ENCODE results near the gene ATP11B.

DNA sequence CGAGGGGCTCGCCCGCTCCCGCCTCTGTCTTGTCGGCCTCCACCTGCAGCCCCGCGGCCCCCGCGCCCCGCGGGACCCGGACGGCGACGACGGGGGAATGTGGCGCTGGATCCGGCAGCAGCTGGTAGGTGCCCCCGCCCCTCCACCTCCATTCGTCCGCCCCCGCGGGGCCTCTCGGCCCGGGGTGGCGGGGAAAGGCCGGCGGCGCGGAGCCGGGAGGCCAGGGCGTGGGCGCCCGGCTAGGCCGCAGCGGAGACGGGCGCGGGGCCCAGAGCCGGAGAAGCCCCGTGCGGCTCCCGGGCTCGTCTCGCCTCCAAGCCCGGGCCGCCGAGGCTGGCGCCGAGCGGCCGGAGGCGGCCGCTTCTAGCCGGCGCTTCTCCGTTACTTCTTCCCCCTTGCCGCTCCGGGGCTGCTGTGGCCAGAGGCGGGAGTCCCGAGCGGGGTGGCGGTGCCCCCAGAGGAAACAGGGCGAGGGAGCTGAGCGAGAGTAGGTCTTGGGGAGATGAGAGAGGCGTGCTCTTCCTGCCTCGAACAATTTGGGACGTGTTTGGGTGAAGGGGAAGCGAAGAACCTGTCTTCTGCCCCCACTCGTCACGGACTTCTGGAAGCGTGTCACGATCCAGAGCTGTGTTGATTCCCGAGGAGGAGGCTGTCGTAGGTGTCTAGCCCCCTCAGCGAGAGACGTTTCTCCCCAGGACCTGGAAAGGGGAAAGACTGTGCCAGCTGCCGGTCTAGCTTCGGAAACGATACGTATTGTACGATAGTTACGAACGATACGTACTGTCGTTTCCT lies 555 bp downstream of the ATP11B start:
- TF ChIP-seq, protein P1, sequence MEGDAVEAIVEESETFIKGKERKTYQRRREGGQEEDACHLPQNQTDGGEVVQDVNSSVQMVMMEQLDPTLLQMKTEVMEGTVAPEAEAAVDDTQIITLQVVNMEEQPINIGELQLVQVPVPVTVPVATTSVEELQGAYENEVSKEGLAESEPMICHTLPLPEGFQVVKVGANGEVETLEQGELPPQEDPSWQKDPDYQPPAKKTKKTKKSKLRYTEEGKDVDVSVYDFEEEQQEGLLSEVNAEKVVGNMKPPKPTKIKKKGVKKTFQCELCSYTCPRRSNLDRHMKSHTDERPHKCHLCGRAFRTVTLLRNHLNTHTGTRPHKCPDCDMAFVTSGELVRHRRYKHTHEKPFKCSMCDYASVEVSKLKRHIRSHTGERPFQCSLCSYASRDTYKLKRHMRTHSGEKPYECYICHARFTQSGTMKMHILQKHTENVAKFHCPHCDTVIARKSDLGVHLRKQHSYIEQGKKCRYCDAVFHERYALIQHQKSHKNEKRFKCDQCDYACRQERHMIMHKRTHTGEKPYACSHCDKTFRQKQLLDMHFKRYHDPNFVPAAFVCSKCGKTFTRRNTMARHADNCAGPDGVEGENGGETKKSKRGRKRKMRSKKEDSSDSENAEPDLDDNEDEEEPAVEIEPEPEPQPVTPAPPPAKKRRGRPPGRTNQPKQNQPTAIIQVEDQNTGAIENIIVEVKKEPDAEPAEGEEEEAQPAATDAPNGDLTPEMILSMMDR (conservative IDR thresholded peaks at IDR 0.05; ENCODE audit: low read depth, low read length) = no peak
- TF ChIP-seq EZH2 (IDR thresholded peaks at IDR 0.05; ENCODE audit: borderline replicate concordance, low read depth, low read length, poor library complexity, severe bottlenecking) = no peak

All from A673 (cell line).